ENCODE results near the gene KIFC1.
"Not testable (repeated sequence)": the region's sequence is repeated elsewhere in the genome, so short reads cannot be mapped to it uniquely, and the experiment has no call there.

The KIFC1 gene, protein sequence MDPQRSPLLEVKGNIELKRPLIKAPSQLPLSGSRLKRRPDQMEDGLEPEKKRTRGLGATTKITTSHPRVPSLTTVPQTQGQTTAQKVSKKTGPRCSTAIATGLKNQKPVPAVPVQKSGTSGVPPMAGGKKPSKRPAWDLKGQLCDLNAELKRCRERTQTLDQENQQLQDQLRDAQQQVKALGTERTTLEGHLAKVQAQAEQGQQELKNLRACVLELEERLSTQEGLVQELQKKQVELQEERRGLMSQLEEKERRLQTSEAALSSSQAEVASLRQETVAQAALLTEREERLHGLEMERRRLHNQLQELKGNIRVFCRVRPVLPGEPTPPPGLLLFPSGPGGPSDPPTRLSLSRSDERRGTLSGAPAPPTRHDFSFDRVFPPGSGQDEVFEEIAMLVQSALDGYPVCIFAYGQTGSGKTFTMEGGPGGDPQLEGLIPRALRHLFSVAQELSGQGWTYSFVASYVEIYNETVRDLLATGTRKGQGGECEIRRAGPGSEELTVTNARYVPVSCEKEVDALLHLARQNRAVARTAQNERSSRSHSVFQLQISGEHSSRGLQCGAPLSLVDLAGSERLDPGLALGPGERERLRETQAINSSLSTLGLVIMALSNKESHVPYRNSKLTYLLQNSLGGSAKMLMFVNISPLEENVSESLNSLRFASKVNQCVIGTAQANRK

DNA sequence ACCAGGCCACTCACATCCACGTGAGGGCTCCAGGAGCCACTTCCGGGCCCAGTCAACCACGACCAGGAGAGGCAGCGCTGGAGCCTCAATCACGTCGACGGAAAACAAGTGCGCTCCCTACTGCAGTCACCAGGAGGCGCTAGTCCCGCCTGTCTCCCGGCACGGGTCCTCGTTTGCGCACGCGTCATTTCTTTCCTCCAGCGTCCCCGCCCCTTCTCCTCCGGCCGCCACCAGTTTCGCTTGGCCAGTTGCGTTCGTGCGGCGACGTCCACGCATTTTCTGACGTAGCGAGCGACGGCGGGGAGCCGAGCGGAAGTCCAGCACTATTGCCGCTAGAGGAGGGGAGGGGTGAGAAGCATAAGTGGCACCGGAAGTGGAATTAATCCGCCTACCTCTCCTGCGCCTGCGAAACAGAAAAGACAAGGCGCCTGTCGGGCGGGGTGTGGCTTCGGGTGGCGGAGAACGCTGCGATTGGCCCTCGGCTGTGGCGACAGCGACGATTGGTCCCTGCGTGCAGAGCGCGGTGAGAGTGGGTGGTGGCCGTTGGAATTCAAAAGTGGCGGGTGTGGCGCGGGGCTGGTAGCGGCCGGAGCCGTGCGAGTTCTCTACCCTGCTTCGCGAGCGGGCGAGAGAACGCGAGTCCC is at the start of gene KIFC1:
Gene KIFC1 (plus strand): TSS at position 546 of the 644 bp plus-strand sequence. CDS start 163 bp downstream, outside the sequence.
- peak; percentile 100 for DNase-seq

DNA sequence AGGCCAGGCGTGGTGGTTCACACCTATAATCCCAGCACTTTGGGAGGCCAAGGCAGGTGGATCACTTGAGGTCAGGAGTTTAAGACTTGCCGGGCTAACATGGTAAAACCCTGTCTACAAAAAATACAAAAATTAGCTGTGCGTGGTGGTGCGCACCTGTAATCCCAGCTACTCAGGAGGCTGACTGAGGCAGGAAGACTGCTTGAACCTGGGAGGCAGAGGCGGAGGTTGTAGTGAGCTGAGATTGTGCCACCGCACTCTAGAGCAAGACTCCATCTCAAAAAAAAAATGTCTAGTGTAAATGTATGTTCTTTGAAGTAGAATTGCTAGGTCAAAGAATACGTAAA is 48.0 kb upstream of the KIFC1 start:
- DNase-seq, result not testable (repeated sequence)

DNA sequence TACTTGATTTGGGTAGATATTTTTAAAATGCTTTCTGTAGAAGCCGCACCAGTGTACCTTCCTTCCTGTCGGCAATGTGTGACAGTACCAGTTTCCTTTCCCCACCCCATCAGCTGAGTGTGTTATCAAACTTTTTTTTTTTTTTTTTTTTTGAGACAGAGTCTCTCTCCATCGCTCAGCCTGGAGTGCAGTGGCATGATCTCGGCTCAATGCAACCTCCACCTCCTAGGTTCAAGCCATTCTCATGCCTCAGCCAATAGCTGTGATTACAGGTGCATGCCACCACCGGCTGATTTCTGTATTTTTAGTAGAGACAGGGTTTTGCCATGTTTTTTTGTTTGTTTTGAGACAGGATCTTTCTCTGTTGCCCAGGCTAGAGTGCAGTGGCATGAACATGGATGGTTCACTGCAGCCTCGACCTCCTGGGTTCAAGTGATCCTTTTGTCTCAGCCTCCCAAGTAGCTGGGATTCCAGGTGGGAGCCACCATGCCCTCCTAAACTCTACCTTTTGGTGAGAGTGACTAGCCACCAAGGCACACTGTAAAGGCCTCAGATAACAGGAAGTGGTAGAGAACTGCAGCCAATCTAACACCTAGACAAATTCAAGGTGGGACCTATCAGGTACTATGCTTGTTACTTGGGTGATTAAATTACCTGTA is 47.5 kb upstream of the KIFC1 start:
- DNase-seq, result no peak

DNA sequence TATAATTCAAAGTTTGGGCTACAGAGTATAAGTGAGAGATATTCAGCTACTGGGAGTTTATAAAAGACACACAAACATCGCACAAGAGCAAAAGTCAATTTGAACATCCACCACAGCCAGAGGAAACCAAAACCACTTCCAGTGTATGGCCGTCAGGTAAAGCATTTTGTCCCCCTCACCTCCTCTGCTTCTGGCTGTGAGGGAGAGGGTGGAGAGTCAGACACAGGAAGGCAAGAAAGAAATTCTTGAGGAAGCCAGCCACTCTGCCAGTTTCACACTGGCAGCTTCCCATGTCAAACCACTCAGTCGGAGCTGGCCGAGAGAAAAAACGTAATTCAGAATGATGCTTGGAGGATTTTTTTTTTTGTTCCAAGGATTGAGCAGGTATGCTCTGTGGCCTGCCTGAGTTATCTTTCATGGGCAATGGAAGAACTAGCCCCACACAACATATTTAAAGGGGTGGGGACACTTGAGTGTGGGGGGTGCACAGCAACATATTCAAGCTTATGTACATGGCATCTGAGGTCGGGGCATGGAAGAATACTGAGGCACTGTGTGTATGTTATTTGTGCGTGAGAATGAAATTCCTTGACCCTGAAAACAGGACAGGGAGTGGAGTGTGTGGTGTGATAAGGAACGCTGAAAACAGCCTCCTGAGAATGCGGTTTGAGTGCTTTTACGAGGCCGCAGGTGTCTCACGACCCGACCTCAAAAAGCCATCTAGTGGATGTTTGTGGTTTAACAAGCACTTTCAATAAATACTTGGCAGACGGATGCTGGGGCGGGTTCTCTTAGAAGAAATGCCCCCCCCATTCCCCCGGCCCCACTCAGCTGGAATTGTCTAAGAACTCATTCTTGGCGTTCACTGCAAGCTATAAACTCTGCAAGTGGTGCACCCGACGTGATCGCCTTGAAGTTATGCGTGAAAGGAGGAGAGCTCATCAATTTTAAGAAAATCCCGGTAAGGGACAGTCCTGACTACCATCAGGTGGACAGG is 46.6 kb upstream of the KIFC1 start:
- peak; percentile 82 for DNase-seq

DNA sequence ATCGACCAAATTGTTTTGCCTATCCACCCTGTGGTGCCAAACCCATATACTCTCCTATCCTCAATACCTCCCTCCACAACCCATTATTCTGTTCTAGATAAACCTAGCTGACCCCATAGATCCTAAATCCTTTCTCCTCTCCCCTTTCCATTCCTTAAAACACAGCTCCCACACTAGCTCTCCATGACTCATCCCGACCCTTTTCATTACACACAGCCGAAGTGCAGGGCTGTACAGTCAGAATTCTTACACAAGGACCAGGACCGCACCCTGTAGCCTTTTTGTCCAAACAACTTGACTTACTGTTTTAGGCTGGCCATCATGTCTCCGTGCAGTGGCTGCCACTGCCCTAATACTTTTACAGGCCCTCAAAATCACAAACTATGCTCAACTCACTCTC is 44.7 kb upstream of the KIFC1 start:
- DNase-seq, result not testable (repeated sequence)

DNA sequence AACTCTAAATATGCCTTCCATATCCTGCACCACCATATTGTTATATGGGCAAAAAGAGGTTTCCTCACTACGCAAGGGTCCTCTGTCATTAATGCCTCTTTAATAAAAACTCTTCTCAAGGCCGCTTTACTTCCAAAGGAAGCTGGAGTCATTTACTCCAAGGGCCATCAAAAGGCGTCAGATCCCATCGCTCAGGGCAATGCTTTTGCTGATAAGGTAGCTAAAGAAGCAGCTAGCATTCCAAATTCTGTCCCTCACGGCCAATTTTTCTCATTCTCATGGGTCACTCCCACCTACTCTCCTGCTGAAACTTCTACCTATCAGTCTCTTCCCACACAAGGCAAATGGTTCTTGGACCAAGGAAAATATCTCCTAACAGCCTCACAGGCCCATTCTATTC is 43.8 kb upstream of the KIFC1 start:
- no peak for DNase-seq

DNA sequence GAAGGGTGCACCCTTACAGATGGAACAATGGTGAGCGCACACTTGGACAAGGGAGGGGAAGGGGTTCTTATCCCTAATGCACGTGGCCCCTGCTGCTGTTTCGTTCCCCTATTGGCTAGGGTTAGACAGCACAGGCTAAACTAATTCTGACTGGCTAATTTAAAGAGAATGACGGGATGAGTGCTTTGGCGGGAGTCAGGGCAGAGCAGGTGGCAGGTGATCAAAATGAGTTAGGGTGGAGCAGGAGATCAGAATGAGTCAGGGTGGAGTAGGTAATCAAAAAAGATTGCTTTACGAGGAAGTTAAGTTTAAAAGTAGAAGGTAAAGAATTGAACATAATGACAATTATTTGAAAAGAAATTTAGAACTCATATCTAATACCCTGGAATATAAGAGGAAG is 35.8 kb upstream of the KIFC1 start:
- not testable (repeated sequence) for DNase-seq

DNA sequence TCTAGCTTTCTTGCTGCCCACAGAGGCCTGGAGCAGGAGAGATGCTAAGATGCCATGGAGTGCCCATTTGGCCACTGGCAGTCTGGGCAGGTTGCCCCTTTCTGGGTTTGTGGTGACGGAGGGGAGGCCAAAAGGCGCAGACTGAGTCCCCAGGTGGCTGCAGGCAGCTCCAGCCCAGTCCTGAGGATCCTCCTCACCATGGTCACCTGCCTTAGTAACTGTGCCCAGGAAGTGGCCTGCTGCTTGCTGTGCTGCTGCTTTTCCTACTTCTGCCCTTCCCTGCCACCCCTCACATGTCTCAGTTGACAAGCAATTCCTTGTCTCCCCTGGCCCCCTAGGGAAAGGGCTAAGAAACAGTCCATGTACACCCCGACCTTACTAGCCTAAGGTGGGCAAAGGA is 35.3 kb upstream of the KIFC1 start:
- no peak for DNase-seq

DNA sequence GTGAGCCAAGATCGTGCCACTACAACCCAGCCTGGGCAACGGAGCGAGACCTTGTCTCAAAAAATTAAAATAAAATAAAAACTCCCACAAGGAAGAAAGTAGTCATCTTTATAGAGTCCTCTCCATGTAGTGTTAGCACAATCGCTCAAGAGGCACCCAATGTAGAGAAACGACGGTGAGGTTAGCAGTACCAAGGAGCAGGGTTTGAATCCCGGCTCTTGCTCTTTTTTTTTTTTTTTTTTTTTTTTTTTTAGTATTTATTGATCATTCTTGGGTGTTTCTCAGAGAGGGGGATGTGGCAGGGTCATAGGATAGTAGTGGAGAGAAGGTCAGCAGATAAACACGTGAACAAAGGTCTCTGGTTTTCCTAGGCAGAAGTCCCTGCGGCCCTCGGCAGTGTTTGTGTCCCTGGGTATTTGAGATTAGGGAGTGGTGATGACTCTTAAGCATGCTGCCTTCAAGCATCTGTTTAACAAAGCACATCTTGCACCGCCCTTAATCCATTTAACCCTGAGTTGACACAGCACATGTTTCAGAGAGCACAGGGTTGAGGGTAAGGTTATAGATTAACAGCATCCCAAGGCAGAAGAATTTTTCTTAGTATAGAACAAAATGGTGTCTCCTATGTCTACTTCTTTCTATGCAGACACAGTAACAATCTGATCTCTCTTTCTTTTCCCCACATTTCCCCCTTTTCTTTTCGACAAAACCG is 34.3 kb upstream of the KIFC1 start:
- not testable (repeated sequence) for DNase-seq

DNA sequence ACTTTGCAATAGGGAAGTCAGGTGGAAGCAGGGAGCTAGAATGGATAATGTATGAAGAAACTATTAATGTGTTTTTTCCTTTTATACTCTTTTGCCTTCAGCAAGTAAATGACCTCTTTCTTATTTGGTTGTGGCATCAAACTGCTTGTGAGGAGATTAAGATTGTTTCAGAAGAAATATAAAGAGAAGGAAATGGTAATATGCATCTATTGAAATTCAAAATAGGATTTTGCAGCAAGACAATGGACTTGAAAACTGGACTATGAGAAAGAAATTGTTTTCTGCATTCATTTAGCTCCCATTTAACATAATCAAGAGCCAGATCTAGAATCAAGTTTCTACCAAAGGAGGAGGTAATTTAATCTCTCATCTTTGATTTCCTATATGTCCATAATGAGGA is 32.3 kb upstream of the KIFC1 start:
- no peak for DNase-seq

DNA sequence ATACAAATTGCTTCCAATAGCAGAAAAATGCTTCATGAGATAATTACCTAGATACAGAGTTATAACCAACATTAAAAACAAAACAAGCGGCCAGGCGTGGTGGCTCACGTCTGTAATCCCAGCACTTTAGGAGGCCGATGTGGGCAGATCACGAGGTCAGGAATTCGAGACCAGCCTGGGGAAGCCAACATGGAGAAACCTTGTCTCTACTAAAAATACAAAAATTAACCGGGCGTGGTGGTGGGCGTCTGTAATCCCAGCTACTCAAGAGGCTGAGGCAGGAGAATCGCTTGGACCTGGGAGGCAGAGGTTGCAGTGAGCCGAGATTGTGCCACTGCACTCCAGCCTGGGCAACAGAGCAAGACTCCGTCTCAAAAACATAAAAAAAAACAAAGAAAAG is 28.1 kb upstream of the KIFC1 start:
- DNase-seq, result not testable (repeated sequence)

DNA sequence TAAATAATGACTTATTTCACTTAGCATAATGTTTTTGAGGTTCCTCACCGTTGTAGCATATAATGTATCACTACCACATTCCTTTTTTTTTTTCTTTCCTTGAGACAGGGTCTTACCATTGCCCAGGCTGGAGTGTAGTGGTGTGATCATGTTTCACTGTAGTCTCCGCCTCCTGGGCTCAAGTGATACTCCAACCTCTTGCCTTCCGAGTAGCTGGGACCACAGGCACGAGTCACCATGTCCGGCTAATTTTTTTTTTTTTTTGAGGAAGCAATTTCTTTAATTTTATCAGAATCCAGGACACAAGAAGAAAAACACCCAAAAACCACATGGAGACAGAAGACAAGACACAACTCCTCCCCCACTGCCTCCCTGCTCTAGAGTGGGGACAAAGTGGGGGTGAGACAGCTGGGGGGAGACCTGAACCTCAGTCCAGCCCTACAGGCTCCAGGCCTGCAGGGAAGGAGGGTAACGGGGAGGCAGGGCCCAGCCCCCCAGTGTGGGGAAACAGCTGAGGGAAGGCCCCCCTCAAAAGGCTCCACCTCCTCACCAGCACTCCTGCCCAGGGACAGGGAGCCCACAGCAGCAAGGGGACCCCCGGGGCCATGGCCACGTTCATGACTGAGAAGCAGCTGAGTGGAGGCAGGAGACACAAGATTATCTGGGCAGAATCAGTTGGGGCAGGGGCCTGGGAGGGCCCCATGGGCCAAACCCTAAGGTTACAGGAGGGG is 27.0 kb upstream of the KIFC1 start:
- not testable (repeated sequence) for DNase-seq

DNA sequence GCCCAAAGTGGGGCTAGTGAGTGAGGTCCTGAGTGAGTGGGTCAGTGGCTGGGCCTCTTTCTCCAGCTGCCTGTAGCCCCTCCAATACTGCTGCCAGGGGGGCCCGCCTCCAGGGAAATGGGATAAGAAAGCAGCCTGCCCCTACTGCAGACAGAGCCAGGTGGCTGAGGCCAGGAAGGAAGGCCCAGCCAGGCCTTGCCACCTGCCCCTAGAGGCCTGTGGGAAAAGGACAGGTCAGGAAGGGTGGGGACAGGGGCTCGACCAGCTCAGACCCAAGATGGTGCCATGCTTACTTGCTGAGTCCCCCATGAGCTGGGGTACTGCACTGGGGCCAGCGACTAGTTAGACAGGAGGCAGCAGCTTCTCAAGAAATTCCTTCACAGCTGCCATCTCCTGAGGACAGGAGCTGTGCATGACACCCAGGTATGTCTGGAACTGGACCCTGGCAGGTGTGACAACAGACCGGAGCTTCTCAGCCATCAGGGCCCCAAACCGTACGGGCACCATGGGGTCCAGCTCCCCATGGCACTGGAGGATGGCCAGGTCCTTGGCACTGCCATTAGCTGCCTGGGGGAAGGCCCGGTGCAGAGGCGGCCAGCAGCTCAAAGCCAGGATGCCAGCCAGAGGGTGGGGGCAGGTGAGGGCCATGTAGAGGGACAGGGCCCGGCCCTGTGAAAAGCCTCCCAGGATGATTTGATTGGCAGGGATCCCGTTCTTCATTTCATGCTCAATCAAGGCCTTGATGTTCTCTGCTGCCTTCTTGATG is 26.2 kb upstream of the KIFC1 start:
- not testable (repeated sequence) for DNase-seq

DNA sequence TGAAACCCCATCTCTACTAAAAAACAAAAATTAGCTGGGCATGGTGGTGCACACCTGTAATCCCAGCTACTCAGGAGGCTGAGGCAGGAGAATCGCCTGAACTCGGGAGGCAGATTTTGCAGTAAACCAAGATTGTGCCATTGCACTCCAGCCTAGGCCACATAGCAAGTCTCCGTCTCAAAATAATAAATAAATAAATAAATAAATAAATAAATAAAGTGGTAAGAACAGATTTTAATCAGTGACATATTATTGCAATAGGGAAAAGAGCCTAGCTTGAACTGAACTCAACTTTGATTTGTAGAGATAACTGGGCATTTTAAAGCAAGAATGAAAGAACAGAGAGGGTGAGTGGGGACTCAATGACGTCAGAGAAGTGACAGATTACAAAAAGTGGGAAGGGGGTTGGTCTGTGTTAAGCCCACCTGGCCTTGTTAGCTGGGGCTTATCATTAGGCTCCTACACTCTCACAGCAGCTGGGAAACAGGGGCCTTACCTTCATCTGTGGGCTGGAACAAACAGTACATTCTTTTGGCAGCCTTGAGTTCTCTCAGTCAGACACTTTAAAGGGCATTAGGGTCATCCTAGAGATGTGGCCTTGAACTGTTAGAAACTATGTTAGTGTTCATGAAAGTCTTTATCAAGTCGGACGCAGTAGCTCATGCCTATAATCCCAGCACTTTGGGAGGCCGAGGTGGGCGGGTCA is 24.5 kb upstream of the KIFC1 start:
- DNase-seq, result no peak

DNA sequence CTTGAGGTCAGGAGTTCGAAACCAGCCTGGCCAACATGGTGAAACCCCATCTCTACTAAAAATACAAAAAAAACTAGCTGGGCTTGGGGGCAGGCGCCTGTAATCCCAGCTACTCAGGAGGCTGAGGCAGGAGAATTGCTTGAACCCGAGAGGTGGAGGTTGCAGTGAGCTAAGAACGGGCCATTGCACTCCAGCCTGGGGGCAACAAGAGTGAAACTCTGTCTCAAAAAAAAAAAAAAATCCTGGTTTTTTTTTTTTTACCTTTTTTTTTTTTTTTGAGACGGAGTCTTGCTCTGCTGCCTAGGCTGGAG is 24.0 kb upstream of the KIFC1 start:
- not testable (repeated sequence) for DNase-seq

DNA sequence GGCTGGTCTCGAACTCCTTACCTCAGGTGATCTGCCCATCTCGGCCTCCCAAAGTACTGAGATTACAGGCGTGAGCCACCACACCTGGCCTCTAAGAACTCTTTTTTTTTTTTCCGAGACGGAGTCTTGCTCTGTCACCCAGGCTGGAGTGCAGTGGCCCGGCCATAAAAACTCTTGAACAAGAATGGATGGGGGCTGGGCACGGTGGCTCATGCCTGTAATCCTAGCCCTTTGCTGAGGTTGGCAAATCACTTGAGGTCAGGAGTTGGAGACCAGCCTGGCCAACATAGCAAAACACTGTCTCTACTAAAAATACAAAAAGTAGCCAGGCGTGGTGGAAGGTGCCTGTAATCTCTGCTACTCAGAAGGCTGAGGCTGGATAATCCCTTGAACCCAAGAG is 19.7 kb upstream of the KIFC1 start:
- not testable (repeated sequence) for DNase-seq

DNA sequence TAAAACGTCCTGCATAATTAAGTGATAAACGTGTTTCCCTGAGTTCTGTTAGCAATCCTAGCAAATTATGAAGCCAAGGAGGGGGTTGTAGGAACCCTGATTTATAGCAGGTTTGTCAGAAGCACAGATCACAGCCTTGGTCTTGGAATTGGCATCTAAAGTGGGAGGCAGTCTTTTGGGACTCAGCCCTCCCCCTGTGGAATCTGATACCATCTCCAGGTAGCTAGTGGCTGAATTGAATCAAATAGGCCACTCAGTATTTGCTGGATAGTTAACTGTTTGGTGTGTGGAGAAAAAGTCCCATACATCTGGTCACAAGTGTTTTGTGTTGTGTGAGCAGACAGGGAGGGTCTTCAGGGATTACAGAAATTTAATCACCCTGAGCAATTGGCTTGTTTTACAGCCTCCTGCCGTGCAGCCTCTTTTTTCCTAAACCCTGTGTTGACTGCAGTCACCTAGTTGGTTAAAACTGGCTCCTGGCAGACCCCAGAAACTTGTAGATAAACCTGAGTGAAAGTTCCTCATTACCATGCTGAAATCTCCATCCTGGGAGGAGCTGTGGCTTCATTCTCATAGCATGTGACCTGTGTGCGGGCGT is 19.0 kb upstream of the KIFC1 start:
- no peak for DNase-seq

DNA sequence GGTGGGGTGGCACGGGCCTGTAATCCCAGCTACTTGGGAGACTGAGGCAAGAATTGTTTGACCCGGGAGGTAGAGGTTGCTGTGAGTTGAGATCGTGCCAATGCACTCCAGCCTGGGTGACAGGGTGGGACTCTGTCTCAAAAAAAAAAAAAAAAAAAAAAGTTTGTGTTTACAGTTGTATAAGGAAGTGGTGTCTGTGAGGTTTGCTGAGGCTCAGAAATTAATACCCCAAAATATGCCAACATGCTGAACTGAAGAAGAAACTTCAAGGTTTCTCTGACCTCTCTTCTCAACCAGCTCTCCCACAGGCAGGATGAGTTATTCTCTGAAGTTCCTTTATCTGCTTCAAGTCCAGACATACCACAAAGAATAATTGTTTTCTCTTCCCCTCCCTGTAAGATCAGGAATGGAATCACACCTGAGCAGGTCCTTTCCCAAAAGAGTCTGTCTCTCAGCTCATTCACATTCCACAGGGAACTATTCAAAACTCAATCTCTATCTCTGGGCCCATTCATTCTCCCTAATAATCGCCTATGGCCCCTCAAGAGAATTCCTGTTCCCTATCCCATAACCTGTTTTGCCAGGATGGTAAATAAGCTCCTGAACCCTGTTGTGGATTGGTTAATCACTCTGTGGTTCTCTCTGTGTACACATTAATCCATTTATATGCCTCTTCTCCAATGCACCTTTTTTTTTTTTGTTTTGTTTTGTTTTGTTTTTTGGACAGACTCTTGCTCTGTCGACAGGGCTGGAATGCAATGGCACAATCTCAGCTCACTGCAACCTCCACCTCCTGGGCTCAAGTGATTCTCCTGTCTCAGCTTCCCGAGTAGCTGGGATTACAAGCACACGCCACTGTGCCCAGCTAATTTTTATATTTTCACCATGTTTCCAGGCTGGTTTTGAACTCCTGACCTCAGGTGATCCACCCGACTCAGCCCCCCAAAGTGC is 17.4 kb upstream of the KIFC1 start:
- DNase-seq, result no peak
